ENCODE measurements around the gene AVP.
"Not testable (repeated sequence)": the region's sequence is repeated elsewhere in the genome, so short reads cannot be mapped to it uniquely, and the experiment has no call there.

Gene AVP

GRCh38 chr20:3084283-3084985 lies at the start of gene AVP:
Gene AVP (minus strand): TSS chr20:3084724. CDS start chr20:3084674, 50 bp downstream.
- no peak for DNase-seq

- DNase-seq: no peak
Observed at GRCh38 chr20:3134151-3134550, 49.6 kb upstream of the AVP start.

GRCh38 chr20:3133155-3133554 lies 48.6 kb upstream of the AVP start:
- no peak for DNase-seq

GRCh38 chr20:3130051-3130600 lies 45.6 kb upstream of the AVP start:
- no peak for DNase-seq

- DNase-seq: no peak
Observed at GRCh38 chr20:3129094-3129493, 44.6 kb upstream of the AVP start.

GRCh38 chr20:3128275-3128984 lies 43.9 kb upstream of the AVP start:
- DNase-seq: no peak

- no peak for DNase-seq
Observed at GRCh38 chr20:3126527-3126859, 42.0 kb upstream of the AVP start.

GRCh38 chr20:3125776-3126526 lies 41.4 kb upstream of the AVP start:
- DNase-seq: not testable (repeated sequence)

- DNase-seq: not testable (repeated sequence)
Observed at GRCh38 chr20:3124773-3125560, 40.4 kb upstream of the AVP start.

- not testable (repeated sequence) for DNase-seq
Observed at GRCh38 chr20:3124163-3124562, 39.6 kb upstream of the AVP start.

GRCh38 chr20:3123542-3123941 lies 39.0 kb upstream of the AVP start:
- no peak for DNase-seq

GRCh38 chr20:3121955-3122610 lies 37.6 kb upstream of the AVP start:
- DNase-seq: no peak

- no peak for DNase-seq
Observed at GRCh38 chr20:3121271-3121911, 36.9 kb upstream of the AVP start.

- DNase-seq: no peak
Observed at GRCh38 chr20:3119044-3119443, 34.5 kb upstream of the AVP start.

GRCh38 chr20:3117839-3118379 lies 33.4 kb upstream of the AVP start:
- peak; percentile 31 for DNase-seq

GRCh38 chr20:3116341-3116740 lies 31.8 kb upstream of the AVP start:
- DNase-seq: no peak

GRCh38 chr20:3115190-3116107 lies 30.9 kb upstream of the AVP start:
- peak; percentile 23 for DNase-seq

GRCh38 chr20:3111995-3112394 lies 27.5 kb upstream of the AVP start:
- no peak for DNase-seq

- no peak for DNase-seq
Observed at GRCh38 chr20:3111507-3111906, 27.0 kb upstream of the AVP start.

All from activated CD4-positive, alpha-beta T cell treated with anti-CD3 and anti-CD28 coated beads, Interleukin-2, amount 50 U/mL, for 16 hours (primary cell).